Left cardiac atrium (tissue), 4 donors: ENCODE results near the gene FNDC3A. TPM values are rescaled to one million over a fixed set of nuclear protein-coding genes. Genes with fewer than 3 reads are reported as not detected.
"Not testable (repeated sequence)": the region's sequence is repeated elsewhere in the genome, so short reads cannot be mapped to it uniquely, and the experiment has no call there.

ENCODE experiments used
- ATAC-seq, 2 donors: fragments of 200-7000 bp; cut with Tn5 transposase; one replicate each; pipeline ENCODE4 v1.9.1; 2020; ENCODE audit warnings: mild to moderate bottlenecking in 2 of 2, moderate library complexity in 2 of 2
- DNase-seq: peaks from one replicate; pipeline ENCODE4 v3.0.0-alpha.2; 2020
- intact Hi-C, 2 donors: fragments of 100-400 bp; cut with DNase I; formaldehyde crosslinking; loops; one replicate each; pipeline versions ENCODE4 v1.14.1 to v1.15.1; 2022 to 2023
- total RNA-seq, 2 donors: library from RNA; stranded (reverse); fragmentation: NEBNext Ultra II Directional; extraction: Animal tissue kit (Norgen Biotek cat#: 25700); gene quantifications; one replicate each; pipeline ENCODE4 v1.2.1, GENCODE V29; 2021
- donor health status: DM: no; HTN: yes; CAD: no.
- donor health status: DM: no; HTN: yes; CAD: no; lungs with severe emphysema.
- donor health status: DM: yes; HTN: yes; CAD: no.
- donor health status: Dilated cardiomyopathy.

Gene FNDC3A
- total RNA-seq, 2 donors from 2014 or later = 22.0 to 35.8 TPM

DNA sequence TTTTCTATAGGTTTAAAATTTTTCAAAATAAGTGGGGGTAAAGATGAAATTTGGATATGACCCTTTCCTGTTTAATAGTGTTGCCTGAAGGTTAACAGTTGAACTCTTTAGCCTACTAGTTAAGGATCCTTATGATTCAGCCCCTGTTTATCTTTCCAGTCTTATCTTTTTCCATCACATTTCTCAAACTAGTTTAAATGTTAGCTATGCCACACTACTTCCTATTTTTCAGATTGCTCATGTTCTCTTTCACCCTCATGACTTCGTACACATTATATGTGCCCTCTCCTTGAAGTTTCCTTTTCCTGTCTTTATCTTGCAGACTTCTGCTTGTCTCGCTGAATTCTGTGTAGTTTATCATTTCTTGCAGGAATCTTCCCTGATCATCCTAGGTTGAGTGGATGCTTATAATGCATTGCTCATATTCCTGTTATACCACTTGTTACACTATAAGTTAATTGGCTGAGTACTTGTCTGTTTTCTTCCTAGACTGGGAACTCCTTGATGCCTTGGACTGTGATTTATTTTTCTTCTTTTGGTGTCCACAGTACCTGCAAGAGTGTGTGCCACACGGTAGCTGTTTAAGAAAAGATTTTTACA, 86.7 kb downstream of the FNDC3A start:
- DNase-seq (no peak), ATAC-seq (no peak)
- intact Hi-C loops = no loop called here

DNA sequence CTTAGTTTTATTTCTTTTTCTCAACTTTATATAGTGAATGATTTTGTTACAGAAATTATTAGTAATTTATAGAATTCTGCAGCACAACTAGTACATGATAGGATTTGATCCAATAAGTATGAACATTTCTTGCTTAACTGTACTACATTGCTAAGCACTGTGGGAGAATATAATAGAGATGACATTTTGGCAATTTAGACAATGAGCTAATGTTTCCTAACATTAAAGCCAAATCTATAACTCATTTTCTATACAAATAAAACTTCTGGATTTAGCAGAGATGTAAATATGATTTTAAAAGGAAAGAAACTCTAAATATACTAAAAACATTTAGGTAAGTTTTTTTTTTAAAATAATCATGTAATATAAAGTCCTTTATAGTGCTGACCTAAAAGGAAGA, 87.3 kb downstream of the FNDC3A start:
- intact Hi-C loops = no loop called here
- ATAC-seq = no peak
- no peak for DNase-seq

DNA sequence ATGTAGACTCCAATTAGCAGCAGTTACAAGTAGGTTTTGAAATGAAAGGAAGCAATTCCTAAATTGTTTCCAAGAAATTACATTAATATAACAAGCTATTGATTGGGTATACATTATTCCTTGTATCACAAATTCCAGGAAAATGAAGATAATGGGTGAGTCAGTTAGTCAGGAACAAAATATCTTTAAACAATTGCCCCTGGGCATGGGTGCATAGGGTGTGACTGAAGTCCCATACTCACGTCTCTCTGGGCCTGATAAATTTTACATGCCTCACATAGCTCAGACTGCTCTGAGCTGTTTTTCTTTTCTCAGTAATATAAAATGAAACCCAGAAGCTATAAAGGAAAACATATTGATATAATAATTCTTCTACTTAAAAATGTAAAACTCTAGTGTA, 87.8 kb downstream of the FNDC3A start:
- no peak for DNase-seq
- ATAC-seq = no peak
- intact Hi-C loops = no loop called here

DNA sequence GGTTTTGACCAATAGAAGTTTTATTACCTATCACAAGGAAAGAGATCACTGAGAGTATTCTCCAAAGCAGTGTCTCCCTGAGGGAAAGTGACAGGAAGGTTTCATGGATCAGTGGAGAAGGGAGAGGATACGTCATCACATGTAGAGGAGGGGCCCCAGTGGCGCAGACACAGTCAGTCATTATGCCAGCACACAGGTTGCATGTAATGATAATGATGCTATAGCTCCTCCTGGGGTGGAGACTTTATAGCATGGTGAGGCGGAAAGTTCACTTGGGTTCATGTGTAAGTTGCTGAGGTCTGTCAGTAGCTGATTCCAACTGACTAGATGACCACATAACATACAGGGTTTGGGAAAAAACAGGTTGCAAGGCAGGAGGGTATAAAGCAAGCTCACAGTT, 88.8 kb downstream of the FNDC3A start:
- ATAC-seq = no peak
- intact Hi-C loops = no loop called here
- no peak for DNase-seq

DNA sequence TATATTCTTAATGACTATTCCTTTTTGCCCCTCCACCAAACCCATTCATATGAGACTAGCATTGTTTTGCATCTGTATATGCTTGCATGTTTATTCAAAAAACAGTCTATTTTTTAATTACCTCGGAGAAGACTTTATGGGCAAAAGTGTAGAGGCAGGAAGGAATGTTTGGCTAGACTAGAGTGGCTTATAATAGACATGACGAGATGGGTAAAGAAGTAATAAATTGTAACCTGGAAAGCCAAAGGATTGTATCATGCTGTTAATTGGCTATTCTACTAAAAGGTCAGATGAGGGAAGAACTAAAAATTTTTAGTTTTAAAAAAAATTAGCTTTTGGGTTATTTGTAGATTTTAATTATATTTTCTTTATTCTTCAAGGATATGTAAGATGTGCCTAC, 91.1 kb downstream of the FNDC3A start:
- no peak for DNase-seq
- intact Hi-C loops = no loop called here
- ATAC-seq = no peak

DNA sequence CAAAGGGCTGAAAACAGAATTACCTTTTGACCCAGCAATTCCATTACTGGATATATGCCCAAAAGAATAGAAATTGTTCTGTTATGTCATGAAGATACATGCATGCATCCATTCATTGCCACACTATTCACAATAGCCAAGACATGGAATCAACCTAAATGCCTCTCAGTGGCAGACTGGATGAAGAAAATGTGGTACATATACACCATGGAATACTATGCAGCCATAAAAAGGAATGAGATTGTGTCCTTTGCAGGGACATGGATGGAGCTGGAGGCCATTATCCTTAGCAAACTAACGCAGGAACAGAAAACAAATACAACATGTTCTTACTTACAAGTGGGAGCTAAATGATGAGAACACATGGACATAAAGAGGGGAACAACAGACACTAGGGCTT, 92.8 kb downstream of the FNDC3A start:
- intact Hi-C loops = not testable (repeated sequence)

DNA sequence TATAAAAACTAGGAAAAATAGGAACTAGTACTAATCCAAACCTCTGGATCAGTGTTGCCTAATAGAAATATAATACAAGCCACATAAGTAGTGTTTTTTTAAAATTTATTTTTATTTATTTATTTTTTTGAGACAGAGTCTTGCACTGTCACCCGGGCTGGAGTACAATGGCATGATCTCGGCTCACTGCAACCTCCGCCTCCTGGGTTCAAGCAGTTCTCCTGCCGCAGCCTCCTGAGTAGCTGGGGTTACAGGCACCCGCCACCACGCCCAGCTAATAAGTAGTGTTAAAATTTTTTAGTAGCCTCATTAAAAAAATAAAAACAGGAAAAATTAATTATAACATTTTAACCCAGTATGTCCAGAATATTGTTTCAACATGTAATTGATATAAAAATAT, 94.3 kb downstream of the FNDC3A start:
- DNase-seq, ATAC-seq, intact Hi-C loops: not testable (repeated sequence)

More for the DNA sequence above, 92.8 kb downstream of the FNDC3A start:
- DNase-seq, ATAC-seq: not testable (repeated sequence)

DNA sequence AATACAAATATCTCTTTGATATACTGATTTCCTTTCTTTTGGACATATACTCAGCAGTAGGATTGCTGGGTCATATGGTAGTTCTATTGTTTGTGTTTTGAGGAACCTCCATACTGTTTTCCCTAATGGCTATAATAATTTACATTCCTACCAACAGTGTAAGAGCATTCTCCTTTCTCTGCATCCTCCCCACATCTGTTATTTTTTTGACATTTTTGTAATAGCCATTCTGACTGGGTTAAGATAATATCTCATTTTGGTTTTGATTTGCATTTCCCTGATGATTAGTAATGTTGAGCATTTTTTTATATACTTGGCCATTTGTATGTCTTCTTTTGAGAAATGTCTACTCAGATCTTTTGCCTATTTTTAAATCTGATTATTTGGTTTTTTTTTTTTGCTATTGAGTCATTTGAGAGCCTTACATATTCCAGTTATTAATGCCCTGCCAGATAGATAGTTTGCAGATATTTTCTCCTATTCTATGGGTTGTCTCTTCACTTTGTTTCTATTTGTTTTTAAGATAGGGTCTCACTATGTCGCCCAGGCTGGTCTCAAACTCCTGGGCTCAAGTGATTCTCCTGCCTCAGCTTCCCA, 95.7 kb downstream of the FNDC3A start:
- intact Hi-C loops = no loop called here
- ATAC-seq = no peak
- DNase-seq = no peak

DNA sequence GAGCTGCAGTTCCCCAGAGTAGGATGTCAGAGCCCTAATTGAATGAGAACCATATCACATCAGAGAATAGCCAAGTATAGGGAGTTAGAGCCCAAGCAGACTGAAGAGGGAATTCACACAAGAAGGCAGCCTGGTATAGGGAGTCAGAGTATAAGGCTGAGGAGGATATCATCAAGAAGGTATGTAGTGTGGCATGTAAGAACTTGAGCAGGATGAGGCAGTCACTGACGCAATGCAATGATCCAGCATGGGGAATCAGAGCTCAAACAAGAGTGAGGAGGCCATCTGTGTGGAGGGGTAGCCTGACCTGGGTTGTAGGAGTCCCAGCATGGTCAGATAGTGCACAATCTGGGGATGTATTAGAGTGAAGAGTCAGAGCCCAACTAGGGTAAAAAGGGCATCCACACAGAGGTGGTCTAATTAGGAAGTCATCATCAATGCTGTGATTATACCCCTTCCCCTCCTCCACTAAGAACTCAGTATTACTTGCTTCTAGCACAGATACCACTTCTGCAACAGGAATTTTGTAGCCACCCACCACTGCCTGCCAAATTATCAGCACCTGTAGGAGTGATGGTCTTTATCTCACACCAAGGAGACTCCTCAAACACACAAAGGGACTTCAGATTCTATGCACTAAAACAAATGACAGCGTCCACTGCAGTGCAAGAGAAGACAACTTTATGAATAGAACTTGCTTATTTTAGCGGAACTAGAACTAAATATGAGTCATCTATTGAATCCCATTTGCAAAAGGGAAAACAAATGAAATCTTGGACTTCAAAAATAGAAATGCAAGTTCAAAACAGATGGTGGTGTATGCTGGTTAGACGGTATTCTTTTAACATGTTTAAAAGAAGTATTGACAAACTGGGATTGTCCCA, 107.2 kb downstream of the FNDC3A start:
- intact Hi-C loops = no loop called here

DNA sequence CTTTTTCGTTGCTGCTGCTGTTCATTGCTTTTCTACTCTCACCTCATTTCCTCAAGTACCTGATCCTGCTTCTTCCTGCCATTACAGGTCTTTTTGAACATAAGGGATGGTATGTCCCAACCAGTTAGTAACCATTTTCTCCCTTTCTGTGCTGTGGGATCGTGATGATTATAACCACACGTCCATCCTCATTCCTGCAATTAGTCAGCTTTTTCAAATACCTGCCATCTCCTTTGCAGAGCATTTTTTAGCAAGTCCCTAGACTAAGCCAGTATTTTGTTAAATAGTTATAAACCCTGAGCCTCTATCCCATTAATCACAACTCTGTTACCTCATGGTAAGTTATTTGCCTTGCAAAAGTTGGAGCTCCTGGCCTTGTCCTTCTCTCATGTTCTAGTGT, 109.2 kb downstream of the FNDC3A start:
- ATAC-seq (no peak), DNase-seq (no peak)
- intact Hi-C loops = no loop called here

More for the DNA sequence above, 107.2 kb downstream of the FNDC3A start:
- ATAC-seq = peak in 1 of 2 donors; percentile 73
- no peak for DNase-seq

DNA sequence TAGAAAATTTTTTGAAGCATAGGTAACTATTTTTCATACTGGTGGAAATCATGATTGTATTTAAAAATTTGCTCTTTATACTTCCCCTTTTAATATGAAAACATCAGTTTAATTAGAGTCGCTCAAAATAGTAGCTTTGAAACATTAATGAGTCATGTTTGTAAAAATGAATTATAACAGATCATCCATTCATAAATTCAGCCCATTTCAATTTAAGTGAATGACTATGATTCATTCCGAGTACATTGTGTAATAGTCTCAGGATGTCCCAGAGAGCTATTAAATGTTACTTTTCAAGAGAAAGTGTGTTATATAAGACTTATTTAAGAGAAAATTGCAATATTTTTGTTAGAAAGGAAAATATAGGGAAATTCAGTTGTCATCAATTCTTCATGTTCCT, 111.0 kb downstream of the FNDC3A start:
- ATAC-seq = peak in 1 of 2 donors; percentile 67
- intact Hi-C loops = no loop called here

DNA sequence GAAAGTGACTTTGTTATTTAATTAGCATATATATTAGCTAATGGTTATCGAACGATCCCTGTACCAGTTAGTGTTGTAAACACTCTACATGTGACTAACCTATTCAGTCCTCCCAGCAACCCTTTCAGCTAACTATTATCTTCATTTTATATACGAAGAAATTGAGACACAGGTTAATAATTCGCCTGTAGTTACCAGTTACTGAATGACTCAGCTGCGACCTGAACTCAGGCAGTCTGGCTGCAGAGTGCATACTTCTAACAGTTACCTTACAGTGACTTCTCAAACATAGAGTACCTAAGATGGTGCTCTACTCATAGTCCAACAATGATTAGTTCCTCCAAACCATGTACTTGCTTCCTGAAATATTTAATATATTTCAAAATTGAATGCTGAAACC, 117.7 kb downstream of the FNDC3A start:
- ATAC-seq (no peak), DNase-seq (no peak)
- intact Hi-C loops = loop anchor here in 1 of 2 donors (10.0 kb wide), 1 partner anchor 119 kb away; the partner anchor contains the start of gene FNDC3A

More for the DNA sequence above, 111.0 kb downstream of the FNDC3A start:
- DNase-seq = no peak

DNA sequence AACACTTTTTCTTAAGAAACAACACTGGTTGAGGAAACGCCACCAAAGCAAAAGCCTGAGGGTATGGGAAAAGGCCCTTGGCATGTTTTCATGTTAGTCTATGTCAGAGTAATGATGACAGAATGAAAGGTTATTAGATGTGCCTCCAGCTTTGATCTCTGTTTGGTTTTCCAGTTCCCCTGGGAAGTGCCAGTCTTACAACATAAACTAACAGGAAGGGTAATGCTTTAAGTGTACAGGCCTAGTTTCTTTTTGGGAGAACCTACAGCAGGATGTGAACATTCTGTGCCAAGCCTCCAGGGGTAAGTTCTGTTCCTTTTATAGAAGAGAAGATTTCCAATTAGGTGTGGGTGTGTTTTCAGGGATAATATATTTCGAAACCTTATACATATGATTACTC, 121.7 kb downstream of the FNDC3A start:
- ATAC-seq = peak; percentile 20 to 54
- intact Hi-C loops = loop anchor here in 1 of 2 donors (10.0 kb wide), 1 partner anchor 123 kb away; the partner anchor contains the start of gene FNDC3A
- DNase-seq = no peak

DNA sequence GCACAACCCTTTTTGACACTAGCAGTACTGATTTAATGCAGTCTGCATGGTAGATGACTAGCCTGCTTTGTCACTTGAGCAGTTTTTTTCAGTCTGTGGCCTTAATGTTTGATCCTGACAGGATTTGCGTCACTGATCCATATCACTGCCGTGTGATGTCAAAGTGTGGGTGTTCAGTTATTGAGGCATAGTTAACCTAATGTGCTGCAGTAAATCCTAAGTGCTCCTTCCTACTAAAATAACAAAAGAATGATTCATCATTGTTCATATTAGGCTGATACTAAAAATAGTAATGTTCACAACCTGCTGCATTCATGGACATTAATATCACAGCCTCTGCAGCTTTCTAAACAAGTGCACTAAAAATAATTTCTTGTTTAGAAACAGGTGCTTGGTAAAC, 122.5 kb downstream of the FNDC3A start:
- ATAC-seq (peak; percentile 80 to 93), DNase-seq (no peak)
- intact Hi-C loops = loop anchor here in 1 of 2 donors (10.0 kb wide), 1 partner anchor 123 kb away; the partner anchor contains the start of gene FNDC3A

DNA sequence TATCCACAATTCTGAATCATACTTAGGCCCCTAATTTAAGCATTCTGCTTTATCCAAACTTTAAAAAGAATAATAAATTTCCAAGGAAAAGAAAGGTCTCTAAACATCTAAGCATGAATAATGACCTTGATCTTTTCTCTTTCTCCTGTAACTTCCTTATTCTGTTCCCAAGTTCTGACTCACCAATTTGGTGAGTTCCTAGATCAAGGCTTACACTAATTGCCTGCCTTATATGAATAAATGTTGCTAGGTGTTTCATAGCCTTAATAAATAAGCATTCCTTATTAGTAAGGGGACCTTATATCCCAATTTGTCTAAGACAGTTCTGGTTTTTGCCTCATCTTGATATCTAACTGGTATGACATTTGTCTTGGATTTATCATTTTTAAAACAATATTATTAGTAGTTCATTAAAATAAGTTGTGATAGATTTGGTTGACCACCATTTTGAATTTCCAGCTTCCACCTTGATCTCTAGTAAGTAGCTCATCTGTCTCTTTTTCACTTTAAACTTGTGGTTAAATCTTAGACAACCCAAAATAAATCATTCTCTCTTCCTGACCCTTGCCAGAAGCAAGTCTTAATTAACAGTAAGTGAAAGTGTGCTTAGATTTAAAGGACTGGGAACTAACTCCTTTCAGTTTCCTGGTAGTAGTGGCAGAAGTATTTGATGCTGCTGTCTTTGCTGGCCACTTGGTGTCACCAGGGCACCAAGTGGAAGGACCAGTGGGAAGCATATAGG, 123.2 kb downstream of the FNDC3A start:
- ATAC-seq (peak in 1 of 2 donors; percentile 43), DNase-seq (no peak)
- intact Hi-C loops = loop anchor here in 1 of 2 donors (10.0 kb wide), 1 partner anchor 124 kb away; the partner anchor contains the start of gene FNDC3A

DNA sequence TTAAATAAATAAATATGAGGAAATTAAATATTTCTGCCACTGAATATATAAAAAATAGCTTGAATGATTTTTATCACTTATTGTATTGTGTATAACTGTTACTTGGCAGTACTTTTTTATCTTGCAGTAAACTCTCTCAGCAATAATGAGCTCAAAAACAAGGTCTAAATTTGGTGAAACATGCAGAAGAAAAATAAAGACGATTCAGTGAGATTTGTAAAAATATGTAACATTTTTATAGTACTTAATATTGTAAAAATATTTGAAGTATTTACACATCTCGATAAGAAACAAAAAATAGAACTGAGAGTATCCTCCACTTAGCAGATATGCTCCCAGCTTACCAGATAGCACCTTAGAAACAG, 123.8 kb downstream of the FNDC3A start:
- ATAC-seq (no peak), DNase-seq (no peak)
- intact Hi-C loops = loop anchor here in 1 of 2 donors (10.0 kb wide), 1 partner anchor 125 kb away; the partner anchor contains the start of gene FNDC3A

DNA sequence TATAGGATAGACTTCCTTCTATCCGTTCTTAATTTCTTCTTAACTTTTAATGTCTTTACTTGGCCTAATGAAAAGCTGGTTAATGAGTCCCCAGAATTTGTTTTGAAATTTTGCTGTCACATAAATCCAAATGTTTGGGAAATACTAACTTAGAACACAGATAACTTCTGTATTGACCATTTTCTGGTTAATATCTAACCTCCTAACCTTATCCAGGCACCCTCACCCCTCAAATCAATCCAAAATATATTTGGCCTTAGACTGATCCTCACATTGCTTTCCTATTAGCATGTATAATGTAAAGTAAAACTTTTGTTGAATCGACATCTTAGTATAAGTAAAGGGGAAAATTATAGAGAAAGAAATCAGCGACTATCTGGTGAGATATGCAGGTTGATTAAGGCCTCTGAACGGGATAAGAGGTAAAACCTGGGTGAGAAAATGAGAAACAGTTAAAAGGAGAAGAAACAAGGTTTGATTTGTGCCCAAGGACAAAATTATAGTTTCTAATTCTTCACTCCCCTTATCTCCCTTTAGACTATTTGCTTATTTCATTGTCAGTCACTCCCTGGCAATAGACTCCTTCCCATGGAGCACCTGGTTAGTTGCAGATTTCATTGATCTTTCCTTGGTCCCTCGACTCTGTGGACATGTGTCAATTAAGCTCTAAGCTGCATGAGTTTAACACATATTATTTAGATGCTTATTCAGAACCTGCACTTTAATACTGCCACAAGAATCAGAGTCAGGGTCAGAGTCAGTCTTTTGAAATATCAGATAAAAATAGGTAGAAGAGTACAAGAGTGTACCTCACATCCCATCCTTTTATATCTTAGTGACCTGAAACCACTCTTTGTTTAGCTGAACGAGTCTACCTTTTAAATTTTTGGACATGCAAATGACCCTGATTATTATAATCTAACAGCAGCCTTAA, 125.2 kb downstream of the FNDC3A start:
- intact Hi-C loops = loop anchor here in 1 of 2 donors (10.0 kb wide), 1 partner anchor 174 kb away; no protein-coding TSS in a partner anchor
- ATAC-seq (no peak), DNase-seq (no peak)

DNA sequence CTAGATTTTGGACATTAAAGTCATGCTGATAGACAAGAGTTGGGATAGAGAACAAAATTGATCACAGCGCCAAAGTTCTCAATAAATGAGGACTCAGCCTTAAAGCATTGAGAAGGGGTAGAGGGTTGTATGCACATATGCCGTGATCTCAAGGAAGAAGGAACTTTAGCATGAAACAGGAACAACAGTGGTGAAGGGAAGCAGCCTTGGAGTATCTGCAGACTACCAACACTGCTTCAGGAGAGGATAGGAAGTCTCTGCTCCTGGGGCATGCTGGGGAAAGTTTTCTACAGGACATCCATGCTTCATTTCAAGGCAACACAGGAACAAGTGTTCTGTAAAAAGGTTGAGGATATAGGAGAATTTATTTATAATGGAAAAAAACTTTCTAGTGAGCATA, 132.5 kb downstream of the FNDC3A start:
- intact Hi-C loops = loop anchor here in 1 of 2 donors (10.0 kb wide), 1 partner anchor 167 kb away; no protein-coding TSS in a partner anchor
- DNase-seq (no peak), ATAC-seq (no peak)
